Psoas muscle (tissue), 8 donors: ENCODE results near the gene TBC1D22A. TPM values are rescaled to one million over a fixed set of nuclear protein-coding genes. Genes with fewer than 3 reads are reported as not detected.

ENCODE experiments used
- ATAC-seq, 4 donors: fragments of 200-7000 bp; cut with Tn5 transposase; one replicate each; pipeline ENCODE4 v1.9.1; 2020; ENCODE audit warnings: moderate library complexity in 3 of 4, mild to moderate bottlenecking in 2 of 4
- DNase-seq, 2 donors: peaks; one replicate each; pipeline ENCODE4 v3.0.0-alpha.2; 2020
- H3K27ac ChIP-seq: fragments of 200-600 bp; one replicate; pipeline ENCODE4 v1.8.0; 2022
- H3K27me3 ChIP-seq, 3 donors: fragments of 200-600 bp in 1 of 3; one replicate each; pipeline versions ENCODE4 v1.6.1 to v1.8.0; 2013 to 2022; ENCODE audit warnings: low read length in 2 of 3, mild to moderate bottlenecking in 2 of 3, moderate library complexity in 1 of 3; ENCODE audit not compliant: insufficient read depth in 3 of 3
- H3K36me3 ChIP-seq, 2 donors: fragments of 200-600 bp in 1 of 2; one replicate each; pipeline versions ENCODE4 v1.6.1 to v1.8.0; 2013 to 2022; ENCODE audit warnings: low read depth in 1 of 2, mild to moderate bottlenecking in 1 of 2, moderate library complexity in 1 of 2; ENCODE audit not compliant: insufficient read depth in 1 of 2
- H3K4me1 ChIP-seq: fragments of 200-600 bp; one replicate; pipeline ENCODE4 v1.8.0; 2022
- H3K4me3 ChIP-seq: fragments of 200-600 bp; one replicate; pipeline ENCODE4 v1.8.0; 2022; ENCODE audit warnings: mild to moderate bottlenecking
- H3K9me3 ChIP-seq: fragments of 200-600 bp; one replicate; pipeline ENCODE4 v1.8.0; 2022
- CTCF ChIP-seq: fragments of 200-600 bp; IDR thresholded peaks from one replicate; pipeline ENCODE4 v1.8.0; 2022; ENCODE audit warnings: antibody characterized with exemption
- WGBS, 3 donors: extraction: QIAGEN DNeasy Blood & Tissue Kit; methylation state at CpG; one replicate each; pipeline versions ENCODE4 v1.1.6 to v1.1.7; 2013; 5-methylcytosine and 5-hydroxymethylcytosine counted together
- intact Hi-C, 2 donors: fragments of 100-400 bp; cut with DNase I; formaldehyde crosslinking; loops; one replicate each; pipeline versions ENCODE4 v1.11.0 to v1.14.2; 2022
- polyA plus RNA-seq, 3 donors: library from polyadenylated mRNA; stranded (reverse); fragments of 200-250 nt; gene quantifications; one replicate each; pipeline ENCODE4 v1.2.3, GENCODE V29; 2013
- total RNA-seq, 4 donors: library from RNA; stranded (reverse); fragmentation: NEBNext Ultra II Directional in 2 of 4; extraction: Animal tissue kit (Norgen Biotek cat#: 25700) in 2 of 4; gene quantifications; one replicate each; pipeline versions ENCODE4 v1.2.1 to v1.2.4, GENCODE V29; 2021 to 2023
- donor health status: healthy with polysubstance abuse.
- donor health status: DM: no; HTN: no; CAD: no; lungs with moderate emphysema.
- donor health status: Bipolar disorder and iron deficiency.
- donor health status: healthy.
- donor health status: DM: yes; HTN: yes; CAD: no.
- donor health status: DM: no; HTN: no; CAD: no.
- donor health status: DM: no; HTN: no; CAD: no.
- donor health status: DM: yes; HTN: yes; CAD: no.

The TBC1D22A gene
- total and polyA plus RNA-seq, 7 donors = 11.7 to 25.0 (median 18.9) TPM

GRCh38 chr22:47145883-47146282 is 383.4 kb downstream of the TBC1D22A start:
- Histone ChIP-seq H3K27me3 (no peaks in the 10 kb centered on the region), H3K9me3 (no peaks in the 10 kb centered on the region), H3K27ac (no peak overlapping the region), H3K4me1 (no peaks in the 10 kb centered on the region), H3K4me3 (no peak overlapping the region), H3K36me3 (no peaks in the 10 kb centered on the region)
- intact Hi-C loops = no loop called here
- ATAC-seq (no peak), DNase-seq (no peak)
- no peak for TF ChIP-seq CTCF
- 91 to 92% (median 92%) methylated on average over 20 of the region's 20 CpGs for WGBS, 3 donors

- 69 to 79% (median 73%) methylated on average over 11 of the region's 11 CpGs for WGBS, 3 donors
- Histone ChIP-seq H3K4me1 (no peaks in the 10 kb centered on the region), H3K27ac (no peak overlapping the region), H3K27me3 (no peaks in the 10 kb centered on the region), H3K4me3 (no peak overlapping the region), H3K9me3 (no peaks in the 10 kb centered on the region), H3K36me3 (no peaks in the 10 kb centered on the region)
- intact Hi-C loops = no loop called here
- DNase-seq (no peak), ATAC-seq (no peak)
- TF ChIP-seq CTCF = no peak
Observed at GRCh38 chr22:47146391-47146790, 383.9 kb downstream of the TBC1D22A start.

- H3K36me3 ChIP-seq = no peaks in the 10 kb centered on the region
- H3K4me1 ChIP-seq = no peaks in the 10 kb centered on the region
- 93 to 97% (median 96%) methylated on average over 16 of the region's 16 CpGs for WGBS, 3 donors
- H3K4me3 ChIP-seq = no peak overlapping the region
- DNase-seq (peak in 1 of 2 donors; percentile 36), ATAC-seq (no peak)
- no peaks in the 10 kb centered on the region for H3K9me3 ChIP-seq
- H3K27me3 ChIP-seq = no peaks in the 10 kb centered on the region
- intact Hi-C loops = no loop called here
- no peak for TF ChIP-seq CTCF
- no peak overlapping the region for H3K27ac ChIP-seq
Observed at GRCh38 chr22:47146941-47147340, 384.5 kb downstream of the TBC1D22A start.

GRCh38 chr22:47147572-47147971 is 385.1 kb downstream of the TBC1D22A start:
- no peak for DNase-seq
- TF ChIP-seq CTCF = no peak

GRCh38 chr22:47148510-47148909 is 386.1 kb downstream of the TBC1D22A start:
- intact Hi-C loops = no loop called here
- DNase-seq = no peak
- TF ChIP-seq CTCF = no peak
- ATAC-seq = no peak
- Histone ChIP-seq H3K9me3 (no peaks in the 10 kb centered on the region), H3K27me3 (no peaks in the 10 kb centered on the region), H3K27ac (no peak overlapping the region), H3K4me3 (no peak overlapping the region), H3K36me3 (no peaks in the 10 kb centered on the region), H3K4me1 (no peaks in the 10 kb centered on the region)
- 92 to 93% (median 93%) methylated on average over 3 of the region's 3 CpGs for WGBS, 3 donors

More at GRCh38 chr22:47147572-47147971, 385.1 kb downstream of the TBC1D22A start:
- no peak for ATAC-seq
- intact Hi-C loops = no loop called here
- Histone ChIP-seq H3K4me3 (no peak overlapping the region), H3K4me1 (no peaks in the 10 kb centered on the region), H3K27ac (no peak overlapping the region), H3K9me3 (no peaks in the 10 kb centered on the region), H3K36me3 (no peaks in the 10 kb centered on the region), H3K27me3 (no peaks in the 10 kb centered on the region)
- 91 to 95% (median 92%) methylated on average over 13 of the region's 13 CpGs for WGBS, 3 donors
